Spleen (tissue), 11 donors: ENCODE measurements around the gene RNF150. TPM values are rescaled to one million over a fixed set of nuclear protein-coding genes. Genes with fewer than 3 reads are reported as not detected.

Source experiments
- DNase-seq: peaks from one replicate; pipeline ENCODE4 v3.0.0-alpha.2; 2020
- H3K27ac ChIP-seq, 8 donors: fragments of 200-600 bp; sonication (generic) in 7 of 8; 1 replicate in 4 of 8; 2 replicates in 4 of 8; pipeline versions ENCODE4 v1.5.0 to v1.8.0; 2016 to 2021; ENCODE audit warnings: inconsistent platforms in 4 of 8, mild to moderate bottlenecking in 4 of 8, moderate library complexity in 1 of 8
- H3K27me3 ChIP-seq, 7 donors: fragments of 200-600 bp; sonication (generic) in 6 of 7; replicated peaks in 1 of 7; 1 replicate in 4 of 7; 2 replicates in 3 of 7; pipeline versions ENCODE4 v1.5.0 to v1.8.0; 2016 to 2021; ENCODE audit warnings: inconsistent platforms in 3 of 7, mild to moderate bottlenecking in 1 of 7
- H3K36me3 ChIP-seq, 6 donors: fragments of 200-600 bp; sonication (generic) in 5 of 6; 1 replicate in 4 of 6; 2 replicates in 2 of 6; pipeline versions ENCODE4 v1.5.0 to v1.8.0; 2016 to 2021; ENCODE audit warnings: inconsistent platforms in 2 of 6
- H3K4me1 ChIP-seq, 6 donors: fragments of 200-600 bp; sonication (generic) in 5 of 6; 1 replicate in 3 of 6; 2 replicates in 3 of 6; pipeline versions ENCODE4 v1.5.0 to v1.8.0; 2016 to 2021; ENCODE audit warnings: inconsistent platforms in 3 of 6
- H3K4me3 ChIP-seq, 8 donors: fragments of 200-600 bp; sonication (generic) in 7 of 8; 1 replicate in 4 of 8; 2 replicates in 4 of 8; pipeline versions ENCODE4 v1.5.0 to v1.8.0; 2016 to 2021; ENCODE audit warnings: inconsistent platforms in 4 of 8, mild to moderate bottlenecking in 4 of 8, moderate library complexity in 2 of 8
- H3K9me3 ChIP-seq, 8 donors: fragments of 200-600 bp; sonication (generic) in 7 of 8; 1 replicate in 4 of 8; 2 replicates in 4 of 8; pipeline versions ENCODE4 v1.5.0 to v1.8.0; 2016 to 2021; ENCODE audit warnings: inconsistent platforms in 4 of 8
- POLR2A ChIP-seq, 3 donors: fragments of 450-650 bp; IDR thresholded peaks; one replicate each; pipeline ENCODE4 v1.5.1; 2017; ENCODE audit warnings: antibody characterized with exemption in 3 of 3, mild to moderate bottlenecking in 1 of 3
- POLR2AphosphoS5 ChIP-seq, 3 donors: sonication (generic); formaldehyde crosslinking; IDR thresholded peaks; one replicate each; pipeline ENCODE4 v1.5.1; 2017; ENCODE audit warnings: antibody characterized with exemption in 3 of 3
- WGBS, 5 donors: extraction: QIAGEN DNeasy Blood & Tissue Kit in 3 of 5; methylation state at CpG; one replicate each; pipeline versions ENCODE4 v1.1.5 to v1.1.7; 2013 to 2018; 5-methylcytosine and 5-hydroxymethylcytosine counted together
- intact Hi-C: fragments of 100-400 bp; cut with DNase I; formaldehyde crosslinking; loops from one replicate; pipeline ENCODE4 v1.15.0; 2023; ENCODE audit warnings: low total_unique reads
- polyA plus RNA-seq, 3 donors: library from polyadenylated mRNA; stranded (reverse); fragments of 200-250 nt; gene quantifications; one replicate each; pipeline ENCODE4 v1.2.1, GENCODE V29; 2013
- total RNA-seq, 7 donors: library from RNA; depleted of rRNA in 3 of 7; stranded (reverse); fragments of >200 nt in 3 of 7; fragmentation: NEBNext Ultra II Directional in 4 of 7; extraction: Animal tissue kit (Norgen Biotek cat#: 25700) in 4 of 7; gene quantifications; one replicate each; pipeline versions ENCODE4 v1.1.0 to v1.2.1, GENCODE V29; 2016 to 2021
- TF ChIP-seq, protein P1 (sequence below), 11 experiments: fragments of 200-600 bp in 7 of 11; fragments of 450-650 bp in 4 of 11; sonication (generic) in 4 of 11; IDR thresholded peaks in 8 of 11; conservative IDR thresholded peaks in 3 of 11; 1 replicate in 7 of 11; 2 replicates in 4 of 11; pipeline versions ENCODE4 v1.4.0 to v1.8.0; 2016 to 2021; ENCODE audit warnings: antibody characterized with exemption in 11 of 11, inconsistent platforms in 4 of 11, mild to moderate bottlenecking in 1 of 11
- donor health status: healthy with polysubstance abuse.
- donor health status: DM: no; HTN: no; CAD: no; lungs with moderate emphysema.
- donor health status: DM: no; HTN: no; CAD: no.
- donor health status: Bipolar disorder and iron deficiency.
- donor health status: healthy.
- donor health status: DM: no; HTN: no; CAD: no.
- donor health status: DM: yes; HTN: yes; CAD: no.

RNF150 gene
- total and polyA plus RNA-seq, 10 donors, result 1.2 to 42.1 (median 19.2) TPM

DNA sequence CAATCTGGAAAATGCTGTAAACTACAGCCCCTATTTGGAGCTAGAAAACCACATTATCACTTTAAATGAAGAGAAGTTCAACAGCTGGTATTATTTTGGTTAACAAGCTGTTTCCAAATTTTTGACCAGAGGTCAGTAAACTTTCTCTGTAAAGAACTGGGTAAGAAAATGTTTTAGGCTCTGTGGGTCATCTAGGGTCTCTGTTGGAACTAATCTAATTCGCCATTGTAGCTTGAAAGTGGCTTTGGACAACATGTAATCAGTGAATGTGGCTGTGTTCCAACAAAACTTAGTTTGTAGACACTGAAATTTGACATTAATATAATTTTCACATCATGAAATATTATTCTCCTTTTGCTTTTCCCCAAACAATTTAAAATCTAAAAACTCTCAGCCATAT, 25.8 kb upstream of the RNF150 start:
- no peak for DNase-seq
- Histone ChIP-seq H3K4me3 (no peak overlapping the region), H3K9me3 (peaks cover 0 to 6% (median 0%) of the 10 kb centered on the region in 8 donors), H3K4me1 (peaks cover 0 to 4% (median 0%) of the 10 kb centered on the region in 6 donors), H3K36me3 (no peaks in the 10 kb centered on the region), H3K27me3 (peaks cover 0 to 8% (median 0%) of the 10 kb centered on the region in 7 donors), H3K27ac (peak overlapping the region in 3 of 8 donors; percentile 28 to 42 (median 37))
- TF ChIP-seq POLR2AphosphoS5 (IDR thresholded peaks at IDR 0.05) (no peak), POLR2A (IDR thresholded peaks at IDR 0.05) (no peak)
- TF ChIP-seq, protein P1, sequence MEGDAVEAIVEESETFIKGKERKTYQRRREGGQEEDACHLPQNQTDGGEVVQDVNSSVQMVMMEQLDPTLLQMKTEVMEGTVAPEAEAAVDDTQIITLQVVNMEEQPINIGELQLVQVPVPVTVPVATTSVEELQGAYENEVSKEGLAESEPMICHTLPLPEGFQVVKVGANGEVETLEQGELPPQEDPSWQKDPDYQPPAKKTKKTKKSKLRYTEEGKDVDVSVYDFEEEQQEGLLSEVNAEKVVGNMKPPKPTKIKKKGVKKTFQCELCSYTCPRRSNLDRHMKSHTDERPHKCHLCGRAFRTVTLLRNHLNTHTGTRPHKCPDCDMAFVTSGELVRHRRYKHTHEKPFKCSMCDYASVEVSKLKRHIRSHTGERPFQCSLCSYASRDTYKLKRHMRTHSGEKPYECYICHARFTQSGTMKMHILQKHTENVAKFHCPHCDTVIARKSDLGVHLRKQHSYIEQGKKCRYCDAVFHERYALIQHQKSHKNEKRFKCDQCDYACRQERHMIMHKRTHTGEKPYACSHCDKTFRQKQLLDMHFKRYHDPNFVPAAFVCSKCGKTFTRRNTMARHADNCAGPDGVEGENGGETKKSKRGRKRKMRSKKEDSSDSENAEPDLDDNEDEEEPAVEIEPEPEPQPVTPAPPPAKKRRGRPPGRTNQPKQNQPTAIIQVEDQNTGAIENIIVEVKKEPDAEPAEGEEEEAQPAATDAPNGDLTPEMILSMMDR (IDR thresholded peaks at IDR 0.05 in 8 of 11, conservative IDR thresholded peaks at IDR 0.05 in 3 of 11), result no peak
- intact Hi-C loops, result no loop called here
- WGBS, 5 donors, result 52 to 79% (median 76%) methylated on average over 1 of the region's 1 CpG

DNA sequence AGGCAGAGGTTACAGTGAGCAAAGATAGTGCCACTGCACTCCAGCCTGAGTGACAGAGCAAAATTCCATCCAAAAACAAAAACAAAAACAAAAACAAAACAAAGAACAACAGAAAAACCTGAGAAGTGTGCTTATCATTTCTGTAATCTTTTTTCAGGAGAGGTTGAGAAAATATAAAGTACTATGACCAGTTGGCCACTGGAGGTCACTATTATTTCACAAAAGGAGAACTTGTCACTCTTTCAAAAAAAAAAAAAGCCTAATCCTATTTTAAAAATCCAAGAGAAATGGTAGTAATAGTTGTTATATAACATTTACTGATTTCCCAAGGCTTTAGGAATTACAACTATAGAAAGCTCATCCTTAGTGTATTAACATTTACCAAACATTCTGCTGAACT, 24.9 kb upstream of the RNF150 start:
- intact Hi-C loops, result no loop called here
- H3K36me3 ChIP-seq, result no peaks in the 10 kb centered on the region

DNA sequence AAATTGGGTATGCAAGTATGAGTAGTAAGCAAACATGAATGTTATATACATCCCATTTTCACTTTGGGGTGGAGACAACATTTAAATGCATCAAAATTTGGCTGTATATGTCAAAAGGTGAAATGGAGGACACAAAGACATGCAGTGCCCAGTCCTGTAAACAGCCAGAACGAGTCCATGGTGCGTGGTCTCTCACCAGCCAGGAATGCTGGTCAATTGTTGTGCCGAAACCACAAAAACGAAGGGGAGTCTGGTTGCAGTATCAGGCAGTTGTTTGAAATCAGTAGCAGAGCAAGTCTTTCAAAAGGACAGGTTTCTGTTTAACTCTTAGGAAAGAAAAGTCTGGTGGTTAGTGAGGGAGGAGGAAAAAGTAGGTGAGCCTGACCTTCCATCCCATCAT, 22.3 kb upstream of the RNF150 start:
- Histone ChIP-seq H3K27me3 (no peaks in the 10 kb centered on the region), H3K4me1 (peaks cover 0 to 4% (median 0%) of the 10 kb centered on the region in 6 donors), H3K27ac (peak overlapping the region in 1 of 8 donors; percentile 21), H3K4me3 (no peak overlapping the region), H3K9me3 (no peaks in the 10 kb centered on the region), H3K36me3 (no peaks in the 10 kb centered on the region)
- intact Hi-C loops, result no loop called here
- WGBS, 5 donors, result 82 to 98% (median 88%) methylated on average over 4 of the region's 4 CpGs
- DNase-seq, result no peak
- TF ChIP-seq, protein P1 (IDR thresholded peaks at IDR 0.05 in 8 of 11, conservative IDR thresholded peaks at IDR 0.05 in 3 of 11), result no peak
- TF ChIP-seq POLR2A (IDR thresholded peaks at IDR 0.05) (no peak), POLR2AphosphoS5 (IDR thresholded peaks at IDR 0.05) (no peak)

More for the DNA sequence above, 24.9 kb upstream of the RNF150 start:
- Histone ChIP-seq H3K4me1 (peaks cover 0 to 4% (median 0%) of the 10 kb centered on the region in 6 donors), H3K9me3 (peaks cover 0 to 6% (median 0%) of the 10 kb centered on the region in 8 donors), H3K27ac (peak overlapping the region in 3 of 8 donors; percentile 28 to 42 (median 37)), H3K4me3 (no peak overlapping the region), H3K27me3 (peaks cover 0 to 3% (median 0%) of the 10 kb centered on the region in 7 donors)
- no peak for TF ChIP-seq POLR2A (IDR thresholded peaks at IDR 0.05)
- TF ChIP-seq, protein P1 (IDR thresholded peaks at IDR 0.05 in 8 of 11, conservative IDR thresholded peaks at IDR 0.05 in 3 of 11), result peak in 7 of 11 experiments; percentile 23 to 48 (median 31)
- TF ChIP-seq POLR2AphosphoS5 (IDR thresholded peaks at IDR 0.05), result no peak
- no peak for DNase-seq

DNA sequence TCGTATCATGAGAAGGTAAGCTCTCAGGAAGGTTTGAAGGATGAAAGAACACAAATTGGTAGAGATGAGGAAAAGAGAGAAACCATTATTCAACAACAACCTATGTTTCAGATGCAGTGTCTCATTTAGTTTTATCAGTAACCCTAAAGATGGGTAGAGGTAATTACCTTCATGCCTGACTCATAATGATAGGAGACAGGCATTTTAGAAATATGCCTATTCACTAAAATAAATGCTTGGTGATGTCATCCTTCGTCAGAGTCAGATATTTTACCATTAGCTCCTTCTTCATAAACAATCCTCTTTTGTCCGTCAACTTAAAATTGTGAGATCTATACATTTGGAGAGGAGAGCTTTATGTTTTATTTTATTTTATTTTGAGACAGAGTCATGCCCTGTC, 21.5 kb upstream of the RNF150 start:
- intact Hi-C loops, result no loop called here
- H3K27me3 ChIP-seq, result no peaks in the 10 kb centered on the region
- no peak overlapping the region for H3K4me3 ChIP-seq
- H3K27ac ChIP-seq, result peak overlapping the region in 3 of 8 donors; percentile 12 to 54 (median 32)
- peaks cover 0 to 4% (median 0%) of the 10 kb centered on the region in 6 donors for H3K4me1 ChIP-seq
- no peak for DNase-seq
- WGBS, 5 donors, result 82 to 96% (median 85%) methylated on average over 3 of the region's 3 CpGs
- TF ChIP-seq, protein P1 (IDR thresholded peaks at IDR 0.05 in 8 of 11, conservative IDR thresholded peaks at IDR 0.05 in 3 of 11), result no peak
- TF ChIP-seq POLR2A (IDR thresholded peaks at IDR 0.05) (no peak), POLR2AphosphoS5 (IDR thresholded peaks at IDR 0.05) (no peak)
- H3K36me3 ChIP-seq, result no peaks in the 10 kb centered on the region
- no peaks in the 10 kb centered on the region for H3K9me3 ChIP-seq
